Measurements from ENCODE around the gene OR5AN1. TPM values are rescaled to one million over a fixed set of nuclear protein-coding genes. Genes with fewer than 3 reads are reported as not detected.

The OR5AN1 gene
- total and polyA plus RNA-seq, 2 of the 8 experiments (the other 6 are each of a cell fraction or from before 2014, with no cell fraction given), result not detected

GRCh38 chr11:59358020-59358419 lies 675 bp upstream of the OR5AN1 start (continued):
- TF ChIP-seq TCF12 (IDR thresholded peaks at IDR 0.05; ENCODE audit: low read depth, low read length), result no peak
- TF ChIP-seq KDM5A (IDR thresholded peaks at IDR 0.05; ENCODE audit: low read length), result no peak
- no peak for TF ChIP-seq CHD2 (IDR thresholded peaks at IDR 0.05; ENCODE audit: low read length)
- no peak for TF ChIP-seq MAX (IDR thresholded peaks at IDR 0.05)
- no peak for TF ChIP-seq ASH2L (IDR thresholded peaks at IDR 0.05; ENCODE audit: low read length)
- TF ChIP-seq SRF (IDR thresholded peaks at IDR 0.05; ENCODE audit: low read depth, low read length), result no peak
- TF ChIP-seq RFX5 (IDR thresholded peaks at IDR 0.05; ENCODE audit: borderline replicate concordance, low read depth, low read length), result no peak
- no peak for TF ChIP-seq EP300 (IDR thresholded peaks at IDR 0.05; ENCODE audit: borderline replicate concordance in 1 of 2, low read depth in 2 of 2, low read length in 2 of 2)
- no peak for TF ChIP-seq NANOG (IDR thresholded peaks at IDR 0.05; ENCODE audit: insufficient read depth, low read depth, low read length, poor library complexity, severe bottlenecking)
- no peak for TF ChIP-seq E2F6 (IDR thresholded peaks at IDR 0.05)
- TF ChIP-seq CHD1 (IDR thresholded peaks at IDR 0.05; ENCODE audit: low read depth, low read length), result no peak
- no peak for TF ChIP-seq RXRA (IDR thresholded peaks at IDR 0.05; ENCODE audit: insufficient read depth, low read depth, low read length)

Measured in H1 (cell line).